ENCODE data around the gene AIF1L.

AIF1L gene

GRCh38 chr9:131096269-131097125 is at the start of gene AIF1L:
TSS of gene AIF1L (plus strand) at chr9:131096531. CDS start at chr9:131096630, 99 bp downstream.
- DNase-seq = no peak

GRCh38 chr9:131046581-131047202 is 49.6 kb upstream of the AIF1L start:
- DNase-seq = peak; percentile 42

- no peak for DNase-seq
These were observed 48.0 kb upstream of the AIF1L start for GRCh38 chr9:131048332-131048731.

- DNase-seq = no peak
These were observed 47.5 kb upstream of the AIF1L start for GRCh38 chr9:131048820-131049219.

- no peak for DNase-seq
These were observed 46.3 kb upstream of the AIF1L start for GRCh38 chr9:131049829-131050715.

- DNase-seq = no peak
These were observed 45.5 kb upstream of the AIF1L start for GRCh38 chr9:131050831-131051230.

- DNase-seq = no peak
These were observed 44.5 kb upstream of the AIF1L start for GRCh38 chr9:131051592-131052517.

GRCh38 chr9:131053896-131054295 is 42.4 kb upstream of the AIF1L start:
- DNase-seq = no peak

- DNase-seq = no peak
These were observed 39.4 kb upstream of the AIF1L start for GRCh38 chr9:131056781-131057506.

- no peak for DNase-seq
These were observed 35.3 kb upstream of the AIF1L start for GRCh38 chr9:131060900-131061630.

GRCh38 chr9:131062969-131063368 is 33.4 kb upstream of the AIF1L start:
- no peak for DNase-seq

GRCh38 chr9:131065599-131065998 is 30.7 kb upstream of the AIF1L start:
- DNase-seq = no peak

- DNase-seq = no peak
These were observed 28.7 kb upstream of the AIF1L start for GRCh38 chr9:131067625-131068024.

- no peak for DNase-seq
These were observed 28.1 kb upstream of the AIF1L start for GRCh38 chr9:131068076-131068816.

- no peak for DNase-seq
These were observed 26.6 kb upstream of the AIF1L start for GRCh38 chr9:131069699-131070098.

- DNase-seq = no peak
These were observed 24.0 kb upstream of the AIF1L start for GRCh38 chr9:131072107-131072870.

- no peak for DNase-seq
These were observed 23.5 kb upstream of the AIF1L start for GRCh38 chr9:131072871-131073237.

GRCh38 chr9:131076347-131077195 is 19.8 kb upstream of the AIF1L start:
- DNase-seq = no peak
